ENCODE measurements around the gene PTPN4.

Gene PTPN4

DNA sequence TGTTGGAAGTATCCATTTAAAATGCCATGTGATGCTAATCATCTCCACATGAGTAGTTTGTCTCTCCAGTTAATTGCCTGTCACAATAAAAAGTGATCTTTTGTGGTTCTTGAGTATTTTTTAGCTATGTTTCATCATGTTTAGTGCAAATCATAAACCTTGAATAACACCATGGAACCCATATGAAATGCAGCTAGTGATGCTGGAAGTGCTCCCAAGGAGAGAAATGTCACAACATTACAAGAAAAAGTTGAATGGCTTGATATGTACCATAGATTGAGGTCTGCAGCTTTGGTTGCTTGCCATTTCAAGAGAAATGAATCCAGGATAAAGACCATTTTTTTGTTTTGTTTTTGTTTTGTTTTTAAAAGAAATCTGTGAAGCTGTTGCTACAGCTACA, 14.3 kb downstream of the PTPN4 start:
- Histone ChIP-seq H3K4me2 (ENCODE audit: low read length) (no peak overlapping the region), H3K27ac (ENCODE audit: low read length) (no peak overlapping the region), H3K4me1 (ENCODE audit: low read length) (peaks cover 3% of the 10 kb centered on the region; the same call in 1 of the 2 replicates), H3K79me2 (ENCODE audit: low read length) (peaks cover 27% of the 10 kb centered on the region), H3K27me3 (ENCODE audit: low read depth, low read length) (no peaks in the 10 kb centered on the region), H2AFZ (ENCODE audit: low read depth, low read length) (no peak overlapping the region), H3K36me3 (replicated peaks; ENCODE audit: low read depth, low read length) (no peaks in the 10 kb centered on the region), H3K9ac (ENCODE audit: low read length) (no peak overlapping the region), H4K20me1 (ENCODE audit: insufficient read depth, low read length) (0 out of 2 replicates have a peak, but pooled peaks cover 10% of the 10 kb centered on the region), H3K4me3 (ENCODE audit: low read length) (no peak overlapping the region), H3K9me3 (ENCODE audit: insufficient read depth, low read length) (no peaks in the 10 kb centered on the region)
- TF ChIP-seq, protein P1, sequence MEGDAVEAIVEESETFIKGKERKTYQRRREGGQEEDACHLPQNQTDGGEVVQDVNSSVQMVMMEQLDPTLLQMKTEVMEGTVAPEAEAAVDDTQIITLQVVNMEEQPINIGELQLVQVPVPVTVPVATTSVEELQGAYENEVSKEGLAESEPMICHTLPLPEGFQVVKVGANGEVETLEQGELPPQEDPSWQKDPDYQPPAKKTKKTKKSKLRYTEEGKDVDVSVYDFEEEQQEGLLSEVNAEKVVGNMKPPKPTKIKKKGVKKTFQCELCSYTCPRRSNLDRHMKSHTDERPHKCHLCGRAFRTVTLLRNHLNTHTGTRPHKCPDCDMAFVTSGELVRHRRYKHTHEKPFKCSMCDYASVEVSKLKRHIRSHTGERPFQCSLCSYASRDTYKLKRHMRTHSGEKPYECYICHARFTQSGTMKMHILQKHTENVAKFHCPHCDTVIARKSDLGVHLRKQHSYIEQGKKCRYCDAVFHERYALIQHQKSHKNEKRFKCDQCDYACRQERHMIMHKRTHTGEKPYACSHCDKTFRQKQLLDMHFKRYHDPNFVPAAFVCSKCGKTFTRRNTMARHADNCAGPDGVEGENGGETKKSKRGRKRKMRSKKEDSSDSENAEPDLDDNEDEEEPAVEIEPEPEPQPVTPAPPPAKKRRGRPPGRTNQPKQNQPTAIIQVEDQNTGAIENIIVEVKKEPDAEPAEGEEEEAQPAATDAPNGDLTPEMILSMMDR (IDR thresholded peaks at IDR 0.05; ENCODE audit: low read depth, low read length), result no peak
- TF ChIP-seq EZH2phosphoT487 (IDR thresholded peaks at IDR 0.05; ENCODE audit: low read depth), result no peak

DNA sequence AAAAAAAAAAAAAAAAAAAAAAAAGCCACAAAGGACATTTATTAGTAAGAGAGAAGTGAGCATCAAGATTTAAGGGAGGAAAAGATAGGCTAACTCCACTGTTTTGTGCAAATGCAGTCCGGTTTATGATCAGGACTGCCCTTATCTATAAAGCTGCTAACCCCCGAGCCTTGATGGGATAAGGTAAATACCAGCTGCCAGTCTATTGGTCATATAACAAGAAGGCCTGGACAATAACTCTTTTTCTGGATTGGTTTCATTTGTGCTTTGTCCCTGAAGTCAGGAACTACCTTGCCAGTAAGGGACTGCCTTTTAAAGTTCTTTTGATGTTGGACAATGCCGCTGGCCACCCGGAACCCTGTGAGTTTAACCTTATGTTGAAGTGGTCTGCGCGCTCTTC, 15.4 kb downstream of the PTPN4 start:
- H3K27ac ChIP-seq (ENCODE audit: low read length), result no peak overlapping the region
- H3K36me3 ChIP-seq (replicated peaks; ENCODE audit: low read depth, low read length), result no peaks in the 10 kb centered on the region
- no peak overlapping the region for H3K9ac ChIP-seq (ENCODE audit: low read length)
- H3K4me3 ChIP-seq (ENCODE audit: low read length), result no peak overlapping the region
- H3K4me2 ChIP-seq (ENCODE audit: low read length), result no peak overlapping the region
- no peaks in the 10 kb centered on the region for H3K27me3 ChIP-seq (ENCODE audit: low read depth, low read length)
- peaks cover 18% of the 10 kb centered on the region for H3K79me2 ChIP-seq (ENCODE audit: low read length)
- no peaks in the 10 kb centered on the region for H3K9me3 ChIP-seq (ENCODE audit: insufficient read depth, low read length)
- peaks cover 3% of the 10 kb centered on the region; the same call in 1 of the 2 replicates for H3K4me1 ChIP-seq (ENCODE audit: low read length)
- H2AFZ ChIP-seq (ENCODE audit: low read depth, low read length), result no peak overlapping the region
- H4K20me1 ChIP-seq (ENCODE audit: insufficient read depth, low read length), result 0 out of 2 replicates have a peak, but pooled peaks cover 4% of the 10 kb centered on the region
- TF ChIP-seq, protein P1 (IDR thresholded peaks at IDR 0.05; ENCODE audit: low read depth, low read length), result no peak
- no peak for TF ChIP-seq EZH2phosphoT487 (IDR thresholded peaks at IDR 0.05; ENCODE audit: low read depth)

GRCh38 chr2:119782308-119783027, 22.7 kb downstream of the PTPN4 start:
- TF ChIP-seq, protein P1 (IDR thresholded peaks at IDR 0.05; ENCODE audit: low read depth, low read length), result no peak
- no peak for TF ChIP-seq EZH2phosphoT487 (IDR thresholded peaks at IDR 0.05; ENCODE audit: low read depth)
- Histone ChIP-seq H3K9me3 (ENCODE audit: insufficient read depth, low read length) (no peaks in the 10 kb centered on the region), H3K4me2 (ENCODE audit: low read length) (peak overlapping the region; percentile 54), H3K4me3 (ENCODE audit: low read length) (peak overlapping the region; percentile 36), H3K9ac (ENCODE audit: low read length) (peak overlapping the region; percentile 8; the same call in 1 of the 2 replicates), H3K36me3 (replicated peaks; ENCODE audit: low read depth, low read length) (no peaks in the 10 kb centered on the region), H2AFZ (ENCODE audit: low read depth, low read length) (no peak overlapping the region), H3K4me1 (ENCODE audit: low read length) (peaks cover 28% of the 10 kb centered on the region), H3K79me2 (ENCODE audit: low read length) (peaks cover 49% of the 10 kb centered on the region), H4K20me1 (ENCODE audit: insufficient read depth, low read length) (peaks cover 16% of the 10 kb centered on the region; the same call in 1 of the 2 replicates), H3K27ac (ENCODE audit: low read length) (0 out of 2 replicates have a peak overlapping the region, but pooled peaks have one; percentile 16), H3K27me3 (ENCODE audit: low read depth, low read length) (no peaks in the 10 kb centered on the region)

DNA sequence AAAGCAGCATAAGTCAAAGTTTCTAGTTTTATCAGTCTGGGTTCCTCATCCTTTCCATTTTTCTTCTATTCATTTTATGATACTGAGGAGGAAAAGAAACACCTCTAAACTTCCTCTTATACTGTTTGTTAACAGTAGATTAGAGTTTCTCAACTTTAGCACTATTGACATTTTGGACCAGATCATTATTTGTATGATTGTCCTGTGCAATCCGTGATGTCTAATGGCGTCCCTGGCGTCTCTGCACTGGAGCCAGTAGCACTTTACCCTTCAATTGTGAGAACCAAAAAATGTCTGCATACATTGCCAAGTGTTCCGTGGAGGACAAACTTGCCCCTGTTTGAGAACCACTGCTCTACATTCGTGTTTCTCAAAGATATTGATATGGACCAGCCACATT, 25.2 kb downstream of the PTPN4 start:
- no peak overlapping the region for H2AFZ ChIP-seq (ENCODE audit: low read depth, low read length)
- no peak overlapping the region for H3K9ac ChIP-seq (ENCODE audit: low read length)
- peaks cover 16% of the 10 kb centered on the region; the same call in 1 of the 2 replicates for H4K20me1 ChIP-seq (ENCODE audit: insufficient read depth, low read length)
- no peak overlapping the region for H3K4me3 ChIP-seq (ENCODE audit: low read length)
- H3K4me1 ChIP-seq (ENCODE audit: low read length), result peaks cover 31% of the 10 kb centered on the region
- H3K9me3 ChIP-seq (ENCODE audit: insufficient read depth, low read length), result no peaks in the 10 kb centered on the region
- peaks cover 55% of the 10 kb centered on the region for H3K79me2 ChIP-seq (ENCODE audit: low read length)
- peaks cover 1% of the 10 kb centered on the region for H3K36me3 ChIP-seq (replicated peaks; ENCODE audit: low read depth, low read length)
- H3K27ac ChIP-seq (ENCODE audit: low read length), result no peak overlapping the region
- TF ChIP-seq, protein P1 (IDR thresholded peaks at IDR 0.05; ENCODE audit: low read depth, low read length), result no peak
- TF ChIP-seq EZH2phosphoT487 (IDR thresholded peaks at IDR 0.05; ENCODE audit: low read depth), result no peak
- H3K4me2 ChIP-seq (ENCODE audit: low read length), result no peak overlapping the region
- no peaks in the 10 kb centered on the region for H3K27me3 ChIP-seq (ENCODE audit: low read depth, low read length)

Measured in OCI-LY3 (cell line).